ENCODE data around the gene SAMD4A. TPM values are rescaled to one million over a fixed set of nuclear protein-coding genes. Genes with fewer than 3 reads are reported as not detected.

The SAMD4A gene
- total and polyA plus RNA-seq, 2 donors (not counting 1 experiment from before 2014, with no cell fraction given) = 9.3 to 39.8 TPM

GRCh38 chr14:54638135-54638446 is 71.2 kb downstream of the SAMD4A start:
- Histone ChIP-seq H3K79me2 (ENCODE audit: control insufficient read depth, insufficient read depth, low read length) (peaks cover 77% of the 10 kb centered on the region), H3K9ac (ENCODE audit: insufficient read depth, low read length) (no peak overlapping the region), H4K20me1 (ENCODE audit: control insufficient read depth, extremely low read depth, insufficient read depth, low read length) (no peaks in the 10 kb centered on the region), H3K36me3 (ENCODE audit: control insufficient read depth, insufficient read depth, low read length) (peaks cover 3% of the 10 kb centered on the region), H3K4me2 (ENCODE audit: extremely low read depth, insufficient read depth, low read length) (no peak overlapping the region), H3K4me3 (replicated peaks in 1 of 4; ENCODE audit: control extremely low read depth in 1 of 4, insufficient read depth in 1 of 4, low read depth in 3 of 4, low read length in 4 of 4) (no peak overlapping the region), H3K27me3 (ENCODE audit: control insufficient read depth, insufficient read depth, low read length) (no peaks in the 10 kb centered on the region), H2AFZ (ENCODE audit: low read length) (no peak overlapping the region), H3K4me1 (ENCODE audit: control insufficient read depth, extremely low read depth, insufficient read depth, low read length) (peaks cover 10% of the 10 kb centered on the region), H3K27ac (ENCODE audit: insufficient read depth, low read length) (no peak overlapping the region), H3K9me3 (ENCODE audit: control insufficient read depth, insufficient read depth, low read depth, low read length) (no peaks in the 10 kb centered on the region)
- peak; percentile 59 to 86 for DNase-seq (ENCODE audit: low read depth in 2 of 2)
- TF ChIP-seq CTCF (conservative IDR thresholded peaks at IDR 0.05 in 1 of 2, IDR thresholded peaks at IDR 0.05 in 1 of 2; ENCODE audit: low read depth in 1 of 2, low read length in 2 of 2) (no peak), EZH2 (IDR thresholded peaks at IDR 0.05; ENCODE audit: low read length, missing control alignments) (no peak)

- Histone ChIP-seq H2AFZ (ENCODE audit: low read length) (no peak overlapping the region), H3K79me2 (ENCODE audit: control insufficient read depth, insufficient read depth, low read length) (peaks cover 79% of the 10 kb centered on the region), H3K4me3 (replicated peaks in 1 of 4; ENCODE audit: control extremely low read depth in 1 of 4, insufficient read depth in 1 of 4, low read depth in 3 of 4, low read length in 4 of 4) (no peak overlapping the region), H3K27me3 (ENCODE audit: control insufficient read depth, insufficient read depth, low read length) (no peaks in the 10 kb centered on the region), H3K36me3 (ENCODE audit: control insufficient read depth, insufficient read depth, low read length) (peaks cover 3% of the 10 kb centered on the region), H4K20me1 (ENCODE audit: control insufficient read depth, extremely low read depth, insufficient read depth, low read length) (no peaks in the 10 kb centered on the region), H3K4me2 (ENCODE audit: extremely low read depth, insufficient read depth, low read length) (no peak overlapping the region), H3K9ac (ENCODE audit: insufficient read depth, low read length) (no peak overlapping the region), H3K4me1 (ENCODE audit: control insufficient read depth, extremely low read depth, insufficient read depth, low read length) (peaks cover 13% of the 10 kb centered on the region), H3K9me3 (ENCODE audit: control insufficient read depth, insufficient read depth, low read depth, low read length) (no peaks in the 10 kb centered on the region), H3K27ac (ENCODE audit: insufficient read depth, low read length) (no peak overlapping the region)
- DNase-seq (ENCODE audit: low read depth in 2 of 2) = no peak
- no peak for TF ChIP-seq CTCF (conservative IDR thresholded peaks at IDR 0.05 in 1 of 2, IDR thresholded peaks at IDR 0.05 in 1 of 2; ENCODE audit: low read depth in 1 of 2, low read length in 2 of 2)
- TF ChIP-seq EZH2 (IDR thresholded peaks at IDR 0.05; ENCODE audit: low read length, missing control alignments) = no peak
Observed at GRCh38 chr14:54639611-54640010, 72.7 kb downstream of the SAMD4A start.

- no peak overlapping the region for H3K4me3 ChIP-seq (replicated peaks in 1 of 4; ENCODE audit: control extremely low read depth in 1 of 4, insufficient read depth in 1 of 4, low read depth in 3 of 4, low read length in 4 of 4)
- DNase-seq (ENCODE audit: low read depth in 2 of 2) = no peak
- no peak overlapping the region for H3K4me2 ChIP-seq (ENCODE audit: extremely low read depth, insufficient read depth, low read length)
- peaks cover 79% of the 10 kb centered on the region for H3K79me2 ChIP-seq (ENCODE audit: control insufficient read depth, insufficient read depth, low read length)
- H3K4me1 ChIP-seq (ENCODE audit: control insufficient read depth, extremely low read depth, insufficient read depth, low read length) = peaks cover 13% of the 10 kb centered on the region
- no peak overlapping the region for H3K9ac ChIP-seq (ENCODE audit: insufficient read depth, low read length)
- H4K20me1 ChIP-seq (ENCODE audit: control insufficient read depth, extremely low read depth, insufficient read depth, low read length) = no peaks in the 10 kb centered on the region
- TF ChIP-seq CTCF (conservative IDR thresholded peaks at IDR 0.05 in 1 of 2, IDR thresholded peaks at IDR 0.05 in 1 of 2; ENCODE audit: low read depth in 1 of 2, low read length in 2 of 2) (no peak), EZH2 (IDR thresholded peaks at IDR 0.05; ENCODE audit: low read length, missing control alignments) (no peak)
- no peak overlapping the region for H2AFZ ChIP-seq (ENCODE audit: low read length)
- H3K27me3 ChIP-seq (ENCODE audit: control insufficient read depth, insufficient read depth, low read length) = no peaks in the 10 kb centered on the region
- H3K27ac ChIP-seq (ENCODE audit: insufficient read depth, low read length) = no peak overlapping the region
- H3K9me3 ChIP-seq (ENCODE audit: control insufficient read depth, insufficient read depth, low read depth, low read length) = no peaks in the 10 kb centered on the region
- peaks cover 3% of the 10 kb centered on the region for H3K36me3 ChIP-seq (ENCODE audit: control insufficient read depth, insufficient read depth, low read length)
Observed at GRCh38 chr14:54640506-54640905, 73.6 kb downstream of the SAMD4A start.

All from fibroblast of lung (primary cell).